T-cell (primary cell): ENCODE measurements around the gene ODAD3. TPM values are rescaled to one million over a fixed set of nuclear protein-coding genes. Genes with fewer than 3 reads are reported as not detected.
A peak's percentile ranks its signal among the peaks of the same experiment; 100 is the strongest.
"Not testable (repeated sequence)": the region's sequence is repeated elsewhere in the genome, so short reads cannot be mapped to it uniquely, and the experiment has no call there.

ENCODE experiments used
- ATAC-seq, 4 experiments: fragments of 200-7000 bp in 3 of 4; fragments of 150-1000 bp in 1 of 4; cut with Tn5 transposase; replicated peaks in 1 of 4; 1 replicate in 3 of 4; 2 replicates in 1 of 4; pipeline ENCODE4 v1.10.0; 2021; ENCODE audit warnings: moderate library complexity in 3 of 4, mild to moderate bottlenecking in 2 of 4, moderate number of reproducible peaks in 1 of 4
- CTCF ChIA-PET, 2 donors: fragments of 300-600 bp; sonication (Branson Sonifier 250); formaldehyde crosslinking; loops; one replicate each; lab custom pipeline; 2022; ENCODE audit warnings: antibody characterized with exemption in 2 of 2; lab: Charles Lee
- POLR2A ChIA-PET, 2 donors: fragments of 300-600 bp; sonication (Branson Sonifier 250); formaldehyde crosslinking; loops; one replicate each; lab custom pipeline; 2022; ENCODE audit warnings: antibody characterized with exemption in 2 of 2; lab: Charles Lee
- DNase-seq, 35 experiments: peaks; one replicate each; pipeline versions ENCODE4 v3.0.0 to v3.0.0-alpha.2; 2013 to 2023
- H3K27ac ChIP-seq: one replicate; pipeline ENCODE4 v1.5.1; 2013; ENCODE audit warnings: low read length
- H3K27me3 ChIP-seq, 2 experiments: replicated peaks in 1 of 2; 1 replicate in 1 of 2; 2 replicates in 1 of 2; pipeline versions ENCODE4 v1.6.1 to v1.7.0; 2013; ENCODE audit warnings: low read length in 1 of 2, mixed read lengths in 1 of 2; ENCODE audit not compliant: control insufficient read depth in 2 of 2, insufficient read depth in 2 of 2; ENCODE audit errors: extremely low read depth in 1 of 2
- H3K36me3 ChIP-seq, 2 donors: 1 replicate in 1 of 2; 2 replicates in 1 of 2; pipeline versions ENCODE4 v1.6.1 to v1.7.0; 2013; ENCODE audit warnings: low read length in 1 of 2; ENCODE audit not compliant: control insufficient read depth in 2 of 2, insufficient read depth in 1 of 2; ENCODE audit errors: extremely low read depth in 1 of 2
- H3K4me1 ChIP-seq, 2 experiments: 1 replicate in 1 of 2; 2 replicates in 1 of 2; pipeline versions ENCODE4 v1.6.1 to v1.7.0; 2013; ENCODE audit warnings: low read length in 2 of 2, mixed read lengths in 1 of 2; ENCODE audit not compliant: insufficient read depth in 2 of 2, control insufficient read depth in 1 of 2; ENCODE audit errors: extremely low read depth in 1 of 2
- H3K4me3 ChIP-seq, 2 donors: 1 replicate in 1 of 2; 2 replicates in 1 of 2; pipeline versions ENCODE4 v1.5.1 to v1.7.0; 2013; ENCODE audit warnings: mild to moderate bottlenecking in 2 of 2, low read length in 1 of 2, moderate library complexity in 1 of 2; ENCODE audit not compliant: control insufficient read depth in 1 of 2; ENCODE audit errors: extremely low read depth in 1 of 2
- H3K9me3 ChIP-seq: 2 replicates; pipeline ENCODE4 v1.7.0; 2013
- H3K27ac Mint-ChIP-seq, 2 donors: one replicate each; pipeline ENCODE4 v1.8.0; 2020 to 2021; ENCODE audit warnings: mild to moderate bottlenecking in 2 of 2, mixed read lengths in 2 of 2
- H3K27me3 Mint-ChIP-seq, 2 donors: one replicate each; pipeline ENCODE4 v1.8.0; 2021 to 2022; ENCODE audit warnings: mixed read lengths in 2 of 2
- H3K36me3 Mint-ChIP-seq: one replicate; pipeline ENCODE4 v1.8.0; 2021; ENCODE audit warnings: mixed read lengths
- H3K4me1 Mint-ChIP-seq, 3 donors: one replicate each; pipeline ENCODE4 v1.8.0; 2020 to 2022; ENCODE audit warnings: mixed read lengths in 3 of 3, mild to moderate bottlenecking in 1 of 3
- H3K4me3 Mint-ChIP-seq, 3 donors: one replicate each; pipeline ENCODE4 v1.8.0; 2020 to 2022; ENCODE audit warnings: mild to moderate bottlenecking in 3 of 3, mixed read lengths in 3 of 3, moderate library complexity in 3 of 3
- H3K9me3 Mint-ChIP-seq, 3 donors: one replicate each; pipeline ENCODE4 v1.8.0; 2020 to 2022; ENCODE audit warnings: mixed read lengths in 3 of 3
- WGBS: methylation state at CpG from one replicate; pipeline ENCODE4 v1.1.5; 2013; ENCODE audit warnings: missing lambda C conversion rate; ENCODE audit not compliant: insufficient coverage; 5-methylcytosine and 5-hydroxymethylcytosine counted together
- total RNA-seq, 35 experiments: library from RNA in 6 of 35; stranded (reverse) in 6 of 35; fragments of 120-200 nt in 1 of 35; gene quantifications; one replicate each; pipeline versions ENCODE4 v1.2.1 to v1.2.4 and lab custom pipeline; 2013 to 2026

ODAD3 gene
- total RNA-seq, 5 donors from 2014 or later (not counting 1 experiment from before 2014, with no cell fraction given): 0.20 TPM; not detected in 4

DNA sequence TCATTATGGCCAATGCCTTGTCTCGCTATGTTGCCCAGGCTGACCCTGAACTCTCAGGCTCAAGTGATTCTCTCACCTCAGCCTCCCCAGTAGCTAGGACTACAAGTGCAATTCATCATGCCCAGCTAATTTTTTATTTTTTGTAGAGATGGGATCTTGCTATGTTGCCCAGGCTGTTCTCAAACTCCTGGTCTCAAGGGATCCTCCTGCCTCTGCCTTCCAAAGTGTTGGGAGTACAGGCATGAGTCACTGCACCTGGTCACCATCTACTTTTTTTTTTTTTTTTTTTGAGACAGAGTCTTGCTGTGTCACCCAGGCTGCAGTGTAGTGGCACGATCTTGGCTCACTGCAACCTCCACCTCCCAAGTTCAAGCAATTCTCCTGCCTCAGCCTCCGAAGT is 40.4 kb upstream of the ODAD3 start:
- H3K36me3 ChIP-seq, H3K4me3 Mint-ChIP-seq, DNase-seq, ATAC-seq, H3K4me1 ChIP-seq, H3K36me3 Mint-ChIP-seq, H3K9me3 ChIP-seq, H3K9me3 Mint-ChIP-seq, H3K27ac ChIP-seq, H3K4me1 Mint-ChIP-seq, H3K27ac Mint-ChIP-seq, POLR2A ChIA-PET, H3K4me3 ChIP-seq: not testable (repeated sequence)
- CTCF ChIA-PET: interaction anchor here in 1 of 2 donors (0.6 kb wide), 1 partner anchor 63 kb away, joined by 3 read pairs; no protein-coding TSS in a partner anchor
- H3K27me3 Mint-ChIP-seq: peaks cover 14 to 22% of the 10 kb centered on the region in 2 donors
- peaks cover 2 to 26% of the 10 kb centered on the region in 2 experiments for H3K27me3 ChIP-seq
- WGBS: no CpG with 5 or more reads among the region's 3 CpGs

- 60% methylated on average over 1 of the region's 4 CpGs for WGBS
- H3K4me3 ChIP-seq: no peak overlapping the region
- Mint-ChIP-seq H3K36me3 (no peaks in the 10 kb centered on the region), H3K9me3 (no peaks in the 10 kb centered on the region), H3K4me3 (no peak overlapping the region), H3K4me1 (peaks cover 0 to under 1% (median under 1%) of the 10 kb centered on the region in 3 donors), H3K27me3 (peaks cover 8 to 20% of the 10 kb centered on the region in 2 donors), H3K27ac (no peak overlapping the region)
- H3K27ac ChIP-seq: no peak overlapping the region
- H3K36me3 ChIP-seq: no peaks in the 10 kb centered on the region
- ChIA-PET POLR2A (no interaction called here), CTCF (no interaction called here)
- H3K27me3 ChIP-seq: peaks cover 2 to 24% of the 10 kb centered on the region in 2 experiments
- no peaks in the 10 kb centered on the region for H3K9me3 ChIP-seq
- no peaks in the 10 kb centered on the region for H3K4me1 ChIP-seq
- ATAC-seq: no peak
- DNase-seq: no peak
Measured at GRCh38 chr19:11473725-11474124, 38.8 kb upstream of the ODAD3 start.

GRCh38 chr19:11468266-11468845 is 33.4 kb upstream of the ODAD3 start:
- not testable (repeated sequence) for H3K9me3 Mint-ChIP-seq, H3K4me3 ChIP-seq, H3K4me1 ChIP-seq, H3K27ac ChIP-seq, H3K36me3 ChIP-seq, H3K36me3 Mint-ChIP-seq, ATAC-seq, H3K9me3 ChIP-seq, H3K4me1 Mint-ChIP-seq, DNase-seq, H3K27ac Mint-ChIP-seq, H3K4me3 Mint-ChIP-seq
- H3K27me3 ChIP-seq: peaks cover 0 to 36% of the 10 kb centered on the region in 2 experiments
- WGBS: no CpG with 5 or more reads among the region's 8 CpGs
- H3K27me3 Mint-ChIP-seq: peaks cover 6 to 10% of the 10 kb centered on the region in 2 donors
- CTCF ChIA-PET: interaction anchor here in 1 of 2 donors (0.9 kb wide), 1 partner anchor 15 kb away, joined by 4 read pairs; no protein-coding TSS in a partner anchor
- POLR2A ChIA-PET: interaction anchor here in 1 of 2 donors (0.7 kb wide), 1 partner anchor 458 kb away, joined by 5 read pairs; no protein-coding TSS in a partner anchor

DNA sequence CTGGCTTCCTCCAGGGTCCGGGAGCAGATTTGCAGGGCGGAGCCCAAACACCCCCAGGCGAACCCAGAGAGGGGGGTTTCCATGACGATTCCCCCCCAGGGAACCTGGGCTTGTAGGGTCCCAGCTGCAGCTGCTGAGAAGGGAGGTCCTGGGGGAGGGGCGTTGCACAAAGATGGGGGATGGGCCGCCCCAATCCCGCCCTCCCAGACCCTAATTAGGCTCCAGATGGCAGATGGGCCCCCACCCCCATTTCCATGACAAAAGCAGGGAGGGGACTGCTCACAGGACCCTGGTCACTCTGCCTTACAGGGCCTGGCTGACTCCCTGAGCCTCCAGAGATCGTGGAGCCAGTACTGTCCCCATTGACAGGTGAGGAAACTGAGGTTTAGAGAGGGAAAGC is 30.7 kb upstream of the ODAD3 start:
- WGBS: 83% methylated on average over 1 of the region's 8 CpGs
- no peak overlapping the region for H3K27ac Mint-ChIP-seq
- ChIA-PET POLR2A (no interaction called here), CTCF (interaction anchor here in 1 of 2 donors (0.6 kb wide), 1 partner anchor 1230 kb away, joined by 7 read pairs; no protein-coding TSS in a partner anchor)
- H3K36me3 Mint-ChIP-seq: no peaks in the 10 kb centered on the region
- ATAC-seq (no peak), DNase-seq (no peak)
- Histone ChIP-seq H3K4me1 (no peaks in the 10 kb centered on the region), H3K4me3 (no peak overlapping the region), H3K27ac (no peak overlapping the region), H3K9me3 (no peaks in the 10 kb centered on the region), H3K36me3 (no peaks in the 10 kb centered on the region), H3K27me3 (peaks cover 0 to 33% of the 10 kb centered on the region in 2 experiments)
- H3K4me3 Mint-ChIP-seq: no peak overlapping the region
- peaks cover 0 to 4% (median 2%) of the 10 kb centered on the region in 3 donors for H3K4me1 Mint-ChIP-seq
- no peaks in the 10 kb centered on the region for H3K9me3 Mint-ChIP-seq
- H3K27me3 Mint-ChIP-seq: peaks cover 5 to 10% of the 10 kb centered on the region in 2 donors

- no peak overlapping the region for H3K27ac Mint-ChIP-seq
- no peak for ATAC-seq
- H3K4me3 ChIP-seq: no peak overlapping the region
- H3K27me3 Mint-ChIP-seq: peaks cover 13 to 14% of the 10 kb centered on the region in 2 donors
- peaks cover 0 to 4% (median 2%) of the 10 kb centered on the region in 3 donors for H3K4me1 Mint-ChIP-seq
- H3K36me3 ChIP-seq: no peaks in the 10 kb centered on the region
- H3K4me3 Mint-ChIP-seq: no peak overlapping the region
- 86% methylated on average over 11 of the region's 11 CpGs for WGBS
- POLR2A ChIA-PET: no interaction called here
- CTCF ChIA-PET: no interaction called here
- H3K4me1 ChIP-seq: no peaks in the 10 kb centered on the region
- H3K27me3 ChIP-seq: peaks cover 0 to 35% of the 10 kb centered on the region in 2 experiments
- H3K9me3 ChIP-seq: no peaks in the 10 kb centered on the region
- H3K9me3 Mint-ChIP-seq: no peaks in the 10 kb centered on the region
- no peaks in the 10 kb centered on the region for H3K36me3 Mint-ChIP-seq
- H3K27ac ChIP-seq: no peak overlapping the region
- no peak for DNase-seq
Measured at GRCh38 chr19:11464333-11465265, 29.7 kb upstream of the ODAD3 start.

GRCh38 chr19:11463391-11463790 is 28.5 kb upstream of the ODAD3 start:
- DNase-seq (peak in 1 of 35 experiments; percentile 10), ATAC-seq (peak in 2 of 4 experiments; percentile 38 to 49)
- peaks cover 0 to 4% (median 2%) of the 10 kb centered on the region in 3 donors for H3K4me1 Mint-ChIP-seq
- peaks cover 14 to 15% of the 10 kb centered on the region in 2 donors for H3K27me3 Mint-ChIP-seq
- no peak overlapping the region for H3K27ac Mint-ChIP-seq
- ChIA-PET CTCF (no interaction called here), POLR2A (no interaction called here)
- Histone ChIP-seq H3K4me1 (no peaks in the 10 kb centered on the region), H3K27ac (no peak overlapping the region), H3K36me3 (no peaks in the 10 kb centered on the region), H3K4me3 (no peak overlapping the region), H3K9me3 (no peaks in the 10 kb centered on the region), H3K27me3 (peaks cover 0 to 35% of the 10 kb centered on the region in 2 experiments)
- no peak overlapping the region for H3K4me3 Mint-ChIP-seq
- H3K9me3 Mint-ChIP-seq: no peaks in the 10 kb centered on the region
- 58% methylated on average over 7 of the region's 12 CpGs for WGBS
- no peaks in the 10 kb centered on the region for H3K36me3 Mint-ChIP-seq
